UCSD-AML1 (cell line): Measurements from ENCODE around the gene DIP2A.
A peak's percentile ranks its signal among the peaks of the same experiment; 100 is the strongest.

Source experiments
- DNase-seq: peaks from one replicate; lab custom pipeline; 2025; ENCODE audit not compliant: unreplicated experiment; lab: John Stamatoyannopoulos, UW

Gene DIP2A

DNA sequence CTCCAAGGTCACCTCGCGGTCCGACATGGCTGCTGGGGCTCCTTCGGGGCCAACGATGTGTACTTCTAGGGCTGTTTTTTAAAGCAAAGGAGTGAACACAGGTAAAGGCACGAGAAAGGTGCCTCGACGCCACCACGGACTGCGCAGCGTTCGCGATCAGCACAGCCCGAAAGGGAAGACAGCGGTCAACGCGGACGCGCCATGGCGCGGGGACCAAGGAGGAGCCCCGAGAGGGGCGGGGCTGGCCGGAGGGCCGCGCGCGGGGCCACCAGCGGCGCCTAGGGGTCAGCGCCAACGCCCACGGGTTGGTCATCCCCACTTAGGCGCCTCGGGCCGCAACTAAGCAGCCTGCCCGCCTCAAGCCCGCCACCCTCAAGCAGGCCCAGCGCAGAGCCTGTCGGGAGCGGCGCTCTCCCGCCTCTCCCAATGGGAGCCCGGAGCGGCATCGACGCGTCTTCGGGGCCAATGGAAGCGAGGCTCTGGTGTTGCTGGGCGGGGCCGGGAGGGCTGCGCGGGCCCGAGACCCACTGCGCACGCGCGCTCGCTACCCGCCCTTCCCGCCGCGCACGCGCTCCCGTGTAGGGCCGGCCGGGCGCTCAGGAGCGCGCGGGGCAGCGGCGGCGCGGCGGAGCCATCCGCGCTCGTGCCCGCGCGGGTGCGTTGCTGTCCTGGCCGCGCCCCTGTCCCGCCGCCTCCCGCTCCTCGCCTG lies at the start of gene DIP2A:
TSS of gene DIP2A (plus strand) at position 577 of the 709 bp plus-strand sequence. CDS start 241 bp downstream, outside the sequence.
- peak; percentile 98 for DNase-seq

DNA sequence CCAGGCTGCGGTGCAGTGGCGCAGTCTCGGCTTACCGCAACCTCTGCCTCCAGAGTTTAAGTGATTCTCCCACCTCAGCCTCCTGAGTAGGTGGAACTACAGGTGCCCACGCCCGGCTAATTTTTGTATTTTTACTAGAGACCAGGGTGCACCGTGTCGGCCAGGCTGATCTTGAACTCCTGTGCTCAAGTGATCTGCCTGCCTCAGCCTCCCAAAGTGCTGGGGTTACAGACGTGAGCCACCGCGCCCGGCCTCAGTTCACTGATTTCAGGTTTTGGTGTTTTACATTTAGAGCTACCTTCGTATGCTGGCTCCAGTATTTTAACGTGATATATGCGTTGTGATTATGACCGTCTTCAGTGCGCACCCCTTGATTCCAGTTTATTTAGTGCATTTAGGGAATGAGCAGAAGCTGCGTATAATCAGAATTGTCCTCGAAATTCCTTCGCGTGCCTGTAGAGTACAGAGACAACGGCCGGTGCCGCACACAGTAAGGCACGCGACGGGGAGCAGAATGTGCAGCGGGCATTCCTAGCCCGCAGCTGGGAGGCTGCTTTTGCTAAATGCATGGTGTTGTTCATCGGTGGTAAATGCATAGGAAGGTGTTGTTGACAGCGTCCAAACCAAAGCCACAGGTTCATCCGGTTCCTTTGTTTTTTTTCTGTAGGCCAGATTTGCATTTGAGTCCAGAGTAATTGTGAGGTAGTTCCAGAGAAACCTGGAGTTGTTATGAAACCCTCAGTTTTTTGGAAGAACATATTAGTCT lies 48.9 kb upstream of the DIP2A start:
- no peak for DNase-seq

GRCh38 chr21:46410516-46410915 lies 48.2 kb upstream of the DIP2A start:
- DNase-seq: no peak

DNA sequence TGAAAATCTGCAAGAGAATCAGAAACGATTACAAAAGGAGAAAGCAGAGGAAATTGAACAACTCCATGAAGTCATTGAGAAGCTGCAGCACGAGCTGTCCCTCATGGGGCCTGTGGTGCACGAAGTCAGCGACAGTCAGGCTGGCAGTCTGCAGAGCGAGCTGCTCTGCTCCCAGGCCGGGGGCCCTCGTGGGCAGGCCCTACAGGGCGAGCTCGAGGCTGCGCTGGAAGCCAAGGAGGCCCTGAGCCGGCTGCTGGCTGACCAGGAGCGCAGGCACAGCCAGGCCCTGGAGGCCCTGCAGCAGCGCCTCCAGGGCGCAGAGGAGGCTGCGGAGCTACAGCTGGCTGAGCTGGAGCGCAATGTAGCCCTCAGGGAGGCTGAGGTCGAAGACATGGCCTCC lies 47.5 kb upstream of the DIP2A start:
- no peak for DNase-seq

DNA sequence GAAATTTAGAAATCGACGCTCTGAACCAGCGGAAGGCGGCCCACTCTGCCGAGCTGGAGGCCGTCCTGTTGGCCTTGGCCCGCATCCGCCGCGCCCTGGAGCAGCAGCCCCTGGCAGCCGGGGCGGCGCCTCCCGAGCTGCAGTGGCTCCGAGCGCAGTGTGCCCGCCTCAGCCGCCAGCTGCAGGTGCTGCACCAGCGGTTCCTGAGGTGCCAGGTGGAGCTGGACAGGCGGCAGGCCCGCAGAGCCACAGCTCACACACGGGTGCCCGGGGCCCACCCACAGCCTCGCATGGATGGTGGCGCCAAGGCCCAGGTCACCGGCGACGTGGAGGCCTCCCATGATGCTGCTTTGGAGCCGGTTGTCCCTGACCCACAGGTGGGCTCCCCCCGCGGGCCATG lies 47.0 kb upstream of the DIP2A start:
- no peak for DNase-seq

DNA sequence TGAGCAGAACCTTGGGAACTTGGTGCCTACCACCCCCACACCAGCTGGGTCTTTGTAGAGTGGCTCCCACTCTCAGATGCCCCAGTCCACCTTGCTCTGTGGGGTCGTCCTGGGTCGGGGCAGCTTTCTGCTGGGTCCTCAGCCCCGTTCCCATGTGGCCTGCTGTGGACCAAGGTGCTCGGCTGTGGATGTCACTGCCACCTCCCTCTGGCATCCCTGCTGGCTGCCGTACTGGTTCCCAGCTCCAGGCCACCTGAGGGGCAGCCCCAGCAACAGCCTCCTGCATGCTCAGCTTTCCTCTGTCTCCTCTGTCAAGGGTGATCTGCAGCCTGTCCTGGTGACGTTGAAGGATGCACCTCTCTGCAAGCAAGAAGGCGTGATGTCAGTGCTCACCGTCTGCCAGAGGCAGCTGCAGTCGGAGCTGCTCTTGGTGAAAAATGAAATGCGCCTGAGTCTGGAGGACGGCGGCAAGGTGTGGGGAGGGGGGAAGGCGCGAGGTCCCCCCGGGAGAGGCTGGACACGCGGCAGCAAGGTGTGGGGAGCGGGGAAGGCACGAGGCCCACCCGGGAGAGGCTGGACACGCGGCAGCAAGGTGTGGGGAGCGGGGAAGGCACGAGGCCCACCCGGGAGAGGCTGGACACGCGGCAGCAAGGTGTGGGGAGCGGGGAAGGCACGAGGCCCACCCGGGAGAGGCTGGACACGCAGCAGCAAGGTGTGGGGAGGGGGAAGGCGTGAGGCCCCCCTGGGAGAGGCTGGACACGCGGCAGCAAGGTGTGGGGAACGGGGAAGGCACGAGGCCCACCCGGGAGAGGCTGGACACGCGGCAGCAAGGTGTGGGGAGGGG lies 45.9 kb upstream of the DIP2A start:
- DNase-seq: no peak

GRCh38 chr21:46413365-46413696 lies 45.4 kb upstream of the DIP2A start:
- DNase-seq: no peak

DNA sequence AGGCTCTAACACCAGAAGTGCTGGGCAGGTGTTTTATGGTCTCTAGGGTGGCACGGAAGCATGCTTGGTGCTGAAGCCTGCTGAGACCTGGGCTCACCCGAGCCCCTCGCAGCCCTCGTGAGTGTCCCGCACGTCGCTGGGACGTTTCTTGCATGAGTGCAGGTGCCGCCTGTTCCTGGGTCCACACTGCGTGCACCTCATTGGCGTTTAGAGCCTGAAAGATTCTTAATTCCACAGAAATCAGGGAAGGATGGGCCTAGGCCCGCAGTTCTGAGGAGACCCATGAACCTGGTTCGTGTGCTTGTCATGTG lies 43.8 kb upstream of the DIP2A start:
- no peak for DNase-seq

DNA sequence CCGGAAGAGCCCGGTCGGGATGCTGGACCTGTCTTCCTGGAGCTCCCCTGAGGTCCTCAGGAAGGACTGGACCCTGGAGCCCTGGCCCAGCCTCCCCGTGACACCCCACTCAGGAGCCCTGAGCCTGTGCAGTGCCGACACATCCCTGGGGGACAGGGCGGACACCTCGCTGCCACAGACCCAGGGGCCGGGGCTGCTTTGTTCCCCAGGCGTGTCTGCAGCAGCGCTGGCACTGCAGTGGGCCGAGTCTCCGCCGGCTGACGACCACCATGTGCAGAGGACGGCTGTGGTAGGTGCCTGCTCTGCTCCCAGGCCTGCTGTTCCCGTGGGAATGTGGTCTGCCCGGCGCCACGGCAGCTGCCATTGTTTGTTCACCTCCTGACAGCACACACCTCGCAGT lies 42.1 kb upstream of the DIP2A start:
- DNase-seq: no peak

DNA sequence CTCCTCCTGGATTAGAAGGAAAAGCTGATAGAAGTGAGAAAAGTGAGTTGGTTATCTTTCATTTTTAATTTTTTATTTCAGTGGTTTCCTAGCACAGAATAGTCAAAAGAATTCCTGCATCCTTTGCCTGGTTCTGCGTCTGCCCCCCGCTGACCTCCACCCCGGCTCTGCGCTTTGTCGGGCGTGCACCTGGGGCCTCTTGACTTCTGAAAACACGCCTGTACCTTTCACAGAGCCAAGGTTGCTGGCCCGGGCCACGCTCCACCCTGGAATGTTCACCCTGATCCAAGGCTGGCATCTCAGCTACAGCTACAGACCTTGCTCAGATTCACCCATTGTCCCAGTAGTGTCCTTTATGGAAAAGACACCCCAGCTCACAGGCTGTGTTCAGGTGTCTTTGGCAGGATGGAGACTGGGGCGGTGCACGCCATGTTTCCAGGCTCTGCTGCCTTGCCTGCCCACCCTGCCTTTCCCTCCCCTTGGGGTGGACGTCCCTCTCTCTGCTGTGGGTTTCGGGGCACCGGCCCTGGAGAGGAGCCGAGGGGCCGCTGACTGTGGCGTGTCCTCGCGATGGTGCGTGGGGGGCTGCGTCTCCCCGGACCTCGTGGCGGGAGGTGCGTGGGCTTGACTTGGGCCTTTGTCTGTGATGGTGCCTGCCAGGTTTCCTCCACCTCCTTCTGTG lies 40.3 kb upstream of the DIP2A start:
- no peak for DNase-seq

DNA sequence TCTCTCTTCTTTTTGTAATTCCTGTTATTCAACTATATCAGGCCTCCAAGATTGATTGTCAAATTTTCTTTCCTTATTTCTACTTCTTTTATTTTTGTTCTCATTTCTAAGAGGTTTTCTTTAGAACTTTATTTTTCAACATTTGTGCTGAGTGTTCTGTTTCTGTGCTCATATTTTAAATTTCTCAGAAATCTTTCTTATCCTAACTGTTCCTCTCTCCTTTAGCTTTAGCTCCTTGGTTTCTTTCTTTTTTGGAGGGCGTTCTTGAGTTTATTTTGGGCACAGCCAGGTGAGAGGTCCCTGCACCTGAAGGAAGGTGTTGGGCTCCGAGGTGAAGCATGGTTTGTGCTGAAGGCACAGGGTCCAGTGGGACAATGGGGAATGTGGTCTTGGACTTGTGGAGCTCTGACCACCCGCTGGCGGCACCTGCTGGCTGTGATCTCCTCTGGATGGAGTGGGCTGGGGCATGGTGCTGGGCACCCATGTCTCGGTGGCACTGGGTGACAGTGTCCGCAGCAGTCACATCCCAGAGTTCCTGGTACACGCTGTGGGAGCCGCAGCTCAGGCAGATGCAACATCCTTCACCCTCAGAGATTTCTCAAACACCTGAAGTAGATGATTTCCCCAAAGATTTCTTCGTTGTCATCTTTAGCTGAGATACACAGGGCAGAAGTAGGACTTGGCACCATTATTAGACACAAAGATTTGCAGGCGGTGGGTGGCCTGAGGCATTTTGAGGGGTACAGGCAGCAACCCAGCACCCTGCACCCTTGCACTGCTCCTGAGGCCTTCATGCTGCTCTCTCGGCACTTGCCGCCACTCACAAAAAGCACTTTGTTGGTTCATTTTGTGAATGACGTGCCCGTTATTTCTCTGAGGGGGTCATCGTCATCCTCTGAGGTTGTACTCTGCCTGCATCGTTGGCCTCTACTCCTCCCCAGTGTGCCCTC lies 38.2 kb upstream of the DIP2A start:
- DNase-seq: no peak

- no peak for DNase-seq
Measured at GRCh38 chr21:46421191-46421750, 37.4 kb upstream of the DIP2A start.

DNA sequence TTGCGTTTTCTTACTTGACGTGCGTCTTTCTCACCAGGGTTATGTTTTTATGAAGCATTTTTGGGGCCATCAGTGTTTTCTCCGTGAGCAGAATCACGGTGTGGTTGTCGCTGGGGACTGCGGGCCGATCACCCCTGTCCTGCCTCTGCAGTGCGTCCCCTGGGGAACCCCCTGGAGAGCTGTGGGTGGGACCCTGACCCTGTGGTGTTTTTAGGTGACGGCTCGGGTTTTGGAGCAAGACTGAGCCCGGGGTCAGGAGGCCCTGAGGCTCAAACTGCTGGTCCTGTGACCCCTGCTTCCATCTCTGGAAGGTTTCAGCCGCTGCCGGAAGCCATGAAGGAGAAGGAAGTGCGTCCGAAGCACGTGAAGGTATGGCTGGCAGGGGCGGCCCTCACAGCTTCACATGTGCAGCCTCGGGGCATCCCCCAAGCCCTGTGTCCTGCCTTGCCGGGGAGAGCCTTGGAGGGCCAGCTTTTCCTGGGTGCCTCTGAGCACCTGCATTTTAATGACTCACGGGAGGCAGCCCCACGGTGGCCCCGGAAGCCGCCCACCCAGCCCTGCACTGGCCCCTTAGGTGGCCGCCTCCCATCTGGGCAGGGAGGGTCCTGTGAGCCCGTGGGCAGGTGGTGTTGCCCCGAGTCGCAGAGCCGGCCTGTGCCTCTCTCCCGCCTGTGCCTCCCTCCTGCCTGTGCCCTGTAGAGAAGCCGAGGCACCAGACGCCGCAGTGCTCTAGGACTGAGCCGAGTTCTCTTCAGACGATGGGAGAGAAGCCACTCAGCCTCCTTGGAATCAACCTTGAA lies 36.7 kb upstream of the DIP2A start:
- no peak for DNase-seq

DNA sequence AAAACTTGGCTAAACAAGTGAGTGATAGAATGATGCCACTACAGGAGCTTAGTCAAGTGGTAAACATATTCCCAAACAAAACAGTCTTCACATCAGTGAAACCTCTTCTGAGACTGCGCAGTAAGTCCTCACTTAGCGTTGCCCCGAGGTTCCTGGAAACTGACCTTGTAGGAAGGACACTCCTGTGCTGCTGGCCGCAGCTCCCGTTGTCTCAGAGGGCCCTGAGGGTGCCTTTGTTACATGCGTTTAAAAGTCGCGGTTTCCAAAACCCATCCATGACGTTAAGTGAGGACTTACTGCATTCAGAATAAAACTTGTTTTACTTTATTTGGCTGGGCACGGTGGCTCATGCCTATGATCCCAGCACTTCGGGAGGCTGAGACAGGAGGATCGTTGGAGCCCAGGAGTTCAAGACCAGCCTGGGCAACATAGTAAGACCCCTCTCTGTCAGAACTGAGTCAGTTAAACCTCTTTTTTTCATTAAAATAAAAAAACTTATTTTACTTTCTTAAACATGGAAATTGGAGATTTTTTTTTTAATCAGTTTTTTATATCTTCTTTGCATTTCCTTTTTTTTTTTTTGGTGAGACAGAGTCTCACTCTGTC lies 36.0 kb upstream of the DIP2A start:
- no peak for DNase-seq

DNA sequence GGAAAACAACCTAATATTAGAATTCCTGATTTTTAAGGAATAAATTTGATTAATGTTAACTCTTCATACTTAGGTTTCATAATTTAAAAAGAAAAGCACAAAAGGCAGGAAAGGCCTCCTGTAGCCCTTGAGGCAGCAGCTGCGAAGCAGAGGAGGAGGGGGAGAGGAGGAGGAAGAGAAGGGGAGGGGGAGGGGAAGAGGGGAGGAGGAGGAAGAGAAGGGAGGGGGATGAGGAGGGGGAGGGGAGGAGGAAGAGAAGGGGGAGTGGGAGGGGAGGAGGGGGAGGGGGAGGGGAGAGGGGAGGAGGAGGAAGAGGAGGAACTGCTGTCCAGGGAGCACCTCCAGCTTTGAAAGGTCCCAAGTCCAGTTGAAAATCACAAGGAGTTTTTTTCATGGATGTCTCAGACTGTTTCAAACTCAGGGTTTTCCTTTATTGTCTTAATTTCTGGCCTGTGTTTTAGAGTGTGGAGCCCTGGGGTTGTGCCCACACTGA lies 35.1 kb upstream of the DIP2A start:
- no peak for DNase-seq

- DNase-seq: no peak
Measured at GRCh38 chr21:46424039-46424591, 34.6 kb upstream of the DIP2A start.

DNA sequence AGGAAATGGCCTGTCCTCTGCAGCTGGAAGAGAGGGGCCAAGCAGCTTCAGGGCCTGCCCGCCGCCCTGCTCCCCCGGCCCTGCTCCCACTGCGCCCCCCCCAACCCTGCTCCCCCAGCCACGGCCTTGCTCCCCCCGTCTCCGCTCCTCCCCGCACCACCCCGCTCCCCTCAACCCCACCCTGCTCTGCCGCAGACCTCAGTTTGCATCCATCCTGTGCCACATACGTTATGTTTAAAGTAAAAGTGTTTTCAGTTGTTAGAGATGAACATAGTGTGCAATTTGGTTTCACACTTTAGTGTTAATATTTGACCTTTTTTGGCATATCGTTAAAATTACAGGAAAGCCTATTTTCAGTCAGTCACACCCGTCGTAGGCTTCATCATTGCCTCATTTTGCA lies 34.1 kb upstream of the DIP2A start:
- DNase-seq: no peak

- DNase-seq: no peak
Measured at GRCh38 chr21:46425041-46425440, 33.6 kb upstream of the DIP2A start.
